Fibroblast of lung (primary cell): ENCODE measurements around the gene SYT14.

Source experiments
- CTCF ChIP-seq, 2 donors: IDR thresholded peaks in 1 of 2; conservative IDR thresholded peaks in 1 of 2; 1 replicate in 1 of 2; 2 replicates in 1 of 2; pipeline ENCODE4 v1.5.1; 2011 to 2012; ENCODE audit warnings: low read length in 2 of 2, control low read depth in 1 of 2, inconsistent platforms in 1 of 2, low read depth in 1 of 2, mild to moderate bottlenecking in 1 of 2
- EZH2 ChIP-seq: IDR thresholded peaks from 2 replicates; pipeline ENCODE4 v1.5.1; 2012; ENCODE audit warnings: low read length, control low read depth, mild to moderate bottlenecking; ENCODE audit errors: missing control alignments

- no peak for TF ChIP-seq CTCF (conservative IDR thresholded peaks at IDR 0.05 in 1 of 2, IDR thresholded peaks at IDR 0.05 in 1 of 2; ENCODE audit: low read depth in 1 of 2, low read length in 2 of 2)
- TF ChIP-seq EZH2, result no peak
Measured at GRCh38 chr1:210213335-210213734, 275.3 kb downstream of the SYT14 start.
